HepG2 (cell line): ENCODE results near the gene NOP14. TPM values are rescaled to one million over a fixed set of nuclear protein-coding genes. Genes with fewer than 3 reads are reported as not detected.

Experiments used
- ATAC-seq: fragments of 200-7000 bp; cut with Tn5 transposase; 3 replicates; pipeline ENCODE4 v1.9.1; 2020; ENCODE audit warnings: mild to moderate bottlenecking, moderate library complexity
- BruUV-seq: library from RNA; stranded (reverse); fragments of 400-500 nt; replicated peaks from 2 replicates; lab custom pipeline; 2021; lab: Mats Ljungman, UMichigan
- CTCF ChIA-PET: fragments of 300-600 bp; formaldehyde crosslinking; extraction: SDS; loops from one replicate; lab custom pipeline; 2021; ENCODE audit warnings: low total read pairs, inconsistent platforms, low intra/inter-chr PET ratio; lab: Yijun Ruan, JAX
- POLR2A ChIA-PET: fragments of 350-600 bp; sonication (Branson Sonifier 250); formaldehyde crosslinking; loops from one replicate; lab custom pipeline; 2020; ENCODE audit warnings: antibody characterized with exemption, inconsistent platforms; lab: Yijun Ruan, JAX
- DNase-seq: peaks from one replicate; pipeline ENCODE4 v3.0.0-alpha.2; 2015; ENCODE audit warnings: low spot score
- FAIRE-seq: peaks from 3 replicates; lab custom pipeline; 2011; peaks lifted over from hg19 to GRCh38; lab: Jason Lieb, UNC
- H2AFZ ChIP-seq: one replicate; pipeline ENCODE4 v1.6.1; 2011; ENCODE audit warnings: low read length, inconsistent platforms
- H3K27ac ChIP-seq: fragments of 300-600 bp; 3 replicates; pipeline ENCODE4 v1.8.0; 2011; ENCODE audit warnings: mixed run types, mild to moderate bottlenecking, mixed read lengths, low read length, inconsistent platforms; ENCODE audit not compliant: insufficient read depth; ENCODE audit errors: extremely low read length
- H3K27me3 ChIP-seq, 2 experiments: fragments of 200-600 bp in 1 of 2; 2 replicates in 1 of 2; 3 replicates in 1 of 2; pipeline versions ENCODE4 v1.6.0 to v1.8.0; 2011; ENCODE audit warnings: low read length in 2 of 2, mild to moderate bottlenecking in 2 of 2, moderate library complexity in 2 of 2, inconsistent platforms in 1 of 2; ENCODE audit not compliant: insufficient read depth in 2 of 2, control insufficient read depth in 1 of 2
- H3K36me3 ChIP-seq, 2 experiments: fragments of 200-600 bp in 1 of 2; replicated peaks in 1 of 2; 2 replicates in 1 of 2; 3 replicates in 1 of 2; pipeline versions ENCODE4 v1.5.1 to v1.8.0; 2011; ENCODE audit warnings: low read length in 2 of 2, inconsistent platforms in 1 of 2; ENCODE audit not compliant: insufficient read depth in 2 of 2, control insufficient read depth in 1 of 2
- H3K4me1 ChIP-seq: 2 replicates; pipeline ENCODE4 v1.5.1; 2012; ENCODE audit warnings: low read length, inconsistent platforms; ENCODE audit not compliant: insufficient read depth
- H3K4me2 ChIP-seq: 2 replicates; pipeline ENCODE4 v1.6.0; 2011; ENCODE audit warnings: low read depth, low read length, inconsistent platforms
- H3K4me3 ChIP-seq, 3 experiments: fragments of 200-600 bp in 1 of 3; sonication (generic), shearing (Covaris generic) in 1 of 3; replicated peaks in 1 of 3; 2 replicates each; pipeline ENCODE4 v1.5.1; 2011 to 2016; ENCODE audit warnings: low read length in 3 of 3, inconsistent platforms in 2 of 3, low read depth in 2 of 3, mild to moderate bottlenecking in 2 of 3, control low read depth in 1 of 3, mixed read lengths in 1 of 3; ENCODE audit not compliant: insufficient read depth in 1 of 3
- H3K79me2 ChIP-seq: one replicate; pipeline ENCODE4 v1.6.1; 2011; ENCODE audit warnings: low read length, inconsistent platforms; ENCODE audit not compliant: insufficient read depth
- H3K9ac ChIP-seq: 2 replicates; pipeline ENCODE4 v1.6.0; 2011; ENCODE audit warnings: mild to moderate bottlenecking, low read depth, low read length, inconsistent platforms; ENCODE audit not compliant: insufficient read depth
- H3K9me3 ChIP-seq: 2 replicates; pipeline ENCODE4 v1.5.1; 2012; ENCODE audit warnings: mild to moderate bottlenecking, low read length
- H4K20me1 ChIP-seq: 2 replicates; pipeline ENCODE4 v1.6.0; 2011; ENCODE audit warnings: inconsistent platforms, mild to moderate bottlenecking, low read length, moderate library complexity; ENCODE audit not compliant: insufficient read depth
- AGO2 ChIP-seq: fragments of 200-400 bp; formaldehyde crosslinking; optimal IDR thresholded peaks from 2 replicates; pipeline ENCODE3; 2017; ENCODE audit warnings: mild to moderate bottlenecking, low read depth, low read length, moderate library complexity
- CHD2 ChIP-seq: IDR thresholded peaks from 2 replicates; pipeline ENCODE4 v1.6.1; 2011; ENCODE audit warnings: low read depth, low read length, improper control_type of control experiment
- CTCF ChIP-seq: sonication (generic); formaldehyde crosslinking; IDR thresholded peaks from 2 replicates; pipeline ENCODE4 v1.5.0; 2020; ENCODE audit warnings: mild to moderate bottlenecking, missing genetic modification reagents, moderate library complexity
- HINFP ChIP-seq: sonication (generic); formaldehyde crosslinking; IDR thresholded peaks from 2 replicates; pipeline ENCODE4 v1.4.0; 2020; ENCODE audit warnings: low read depth, mild to moderate bottlenecking, missing genetic modification reagents
- HOXA3 ChIP-seq: sonication (generic); formaldehyde crosslinking; IDR thresholded peaks from 2 replicates; pipeline ENCODE4 v1.5.0; 2020; ENCODE audit warnings: missing genetic modification reagents
- MXD4 ChIP-seq: IDR thresholded peaks from 2 replicates; pipeline ENCODE4 v1.6.1; 2016; ENCODE audit warnings: mild to moderate bottlenecking, missing biosample characterization, missing genetic modification reagents
- PBX3 ChIP-seq: sonication (generic); formaldehyde crosslinking; IDR thresholded peaks from 2 replicates; pipeline ENCODE4 v1.8.1; 2023; ENCODE audit warnings: missing genetic modification reagents, inconsistent platforms, borderline replicate concordance
- RBFOX2 ChIP-seq: fragments of 200-400 bp; formaldehyde crosslinking; IDR thresholded peaks from 2 replicates; pipeline ENCODE4 v1.6.1; 2017; ENCODE audit warnings: low read depth, mild to moderate bottlenecking, low read length
- ZBTB33 ChIP-seq: sonication (generic); formaldehyde crosslinking; IDR thresholded peaks from 2 replicates; pipeline ENCODE4 v1.4.0; 2020; ENCODE audit warnings: missing genetic modification reagents
- ZNF253 ChIP-seq: sonication (generic); formaldehyde crosslinking; IDR thresholded peaks from 2 replicates; pipeline ENCODE4 v1.8.0; 2022; ENCODE audit warnings: mild to moderate bottlenecking, missing genetic modification reagents, borderline replicate concordance
- ZNF687 ChIP-seq: sonication (generic); formaldehyde crosslinking; IDR thresholded peaks from 2 replicates; pipeline ENCODE4 v1.5.1; 2020; ENCODE audit warnings: mild to moderate bottlenecking, missing genetic modification reagents, moderate library complexity
- WGBS: methylation state at CpG from one replicate; pipeline ENCODE4 v1.1.6; 2017; ENCODE audit warnings: low lambda C conversion rate; 5-methylcytosine and 5-hydroxymethylcytosine counted together
- in situ Hi-C: cut with HindIII; loops from 2 replicates; pipeline ENCODE4 v1.10.0; 2017; ENCODE audit warnings: low pct_unique_long_range_greater_than_20kb; ENCODE audit not compliant: extremely low pct_ligation_motif_present
- intact Hi-C: fragments of 100-400 bp; cut with micrococcal nuclease; formaldehyde crosslinking; loops from one replicate; pipeline ENCODE4 v1.10.0; 2022; ENCODE audit not compliant: unreplicated experiment
- polyA plus RNA-seq, 8 experiments: library from polyadenylated mRNA; depleted of rRNA in 3 of 8; stranded (reverse) in 7 of 8; unstranded in 1 of 8; fragments of >200 nt; fragmentation: Illumina TruSeq in 4 of 8; extraction: Trizol in 4 of 8; gene quantifications; 2 replicates each; pipeline versions ENCODE4 v1.2.1 to v1.2.3, GENCODE V29; 2011 to 2016; ENCODE audit warnings: low read depth in 4 of 8, missing spikeins in 1 of 8, mixed read lengths in 1 of 8; ENCODE audit not compliant: insufficient read depth in 1 of 8
- total RNA-seq, 5 experiments: library from RNA; depleted of rRNA; stranded (reverse); fragments of >200 nt; fragmentation: Illumina TruSeq; extraction: Trizol; gene quantifications; 2 replicates each; pipeline ENCODE4 v1.2.3, GENCODE V29; 2016; ENCODE audit warnings: low read depth in 1 of 5

NOP14 gene
- total and polyA plus RNA-seq, 2 of the 13 experiments (the other 11 are each of a cell fraction or from before 2014, with no cell fraction given): 6.9 to 47.9 TPM

- ChIA-PET POLR2A (interaction anchor here (1.2 kb wide), 1 partner anchor 13 kb away, joined by 5 read pairs; no protein-coding TSS in a partner anchor), CTCF (no interaction called here)
- H3K79me2 ChIP-seq: peaks cover 9% of the 10 kb centered on the region
- FAIRE-seq: no peak
- WGBS: 96% methylated on average over 15 of the region's 34 CpGs
- intact Hi-C loops: loop anchor here (10.0 kb wide), 1 partner anchor 66 kb away; no protein-coding TSS in a partner anchor
- in situ Hi-C loops: no loop called here
- no peak for DNase-seq
- H3K4me2 ChIP-seq: no peak overlapping the region
- peak overlapping the region; percentile 22 for H3K27ac ChIP-seq
- H2AFZ ChIP-seq: no peak overlapping the region
- H3K36me3 ChIP-seq: peaks cover 23 to 35% of the 10 kb centered on the region in 2 experiments
- no peaks in the 10 kb centered on the region for H4K20me1 ChIP-seq
- peaks cover 29% of the 10 kb centered on the region for H3K4me1 ChIP-seq
- no peaks in the 10 kb centered on the region for H3K9me3 ChIP-seq
- no peak overlapping the region for H3K9ac ChIP-seq
- ATAC-seq: peak; percentile 19
- H3K4me3 ChIP-seq: no peak overlapping the region
- BruUV-seq: TSS peak; percentile 48
- no peaks in the 10 kb centered on the region; a peak in 1 of 5 replicates for H3K27me3 ChIP-seq
- TF ChIP-seq RBFOX2 (peak; percentile 52), CHD2 (no peak), MXD4 (no peak), HINFP (CRISPR knock-in tag) (no peak), HOXA3 (0 out of 2 replicates have a peak, but pooled peaks have one; percentile 24), PBX3 (no peak), CTCF (0 out of 2 replicates have a peak, but pooled peaks have one; percentile 6), AGO2 (peak; percentile 94), ZBTB33 (peak; percentile 82; the same call in 1 of the 2 replicates), ZNF687 (CRISPR knock-in tag) (peak; percentile 15; the same call in 1 of the 2 replicates), ZNF253 (no peak)
Measured at GRCh38 chr4:2930758-2931511, 32.3 kb downstream of the NOP14 start.
